Loucy (cell line): ENCODE data around the gene DRC7.

Experiments
- H2AFZ ChIP-seq: fragments of 200-600 bp; sonication (generic); 2 replicates; pipeline ENCODE4 v1.6.0; 2016; ENCODE audit warnings: antibody characterized with exemption, mild to moderate bottlenecking, low read length, moderate library complexity
- H3F3A ChIP-seq: fragments of 200-600 bp; 2 replicates; pipeline ENCODE4 v1.6.0; 2016; ENCODE audit warnings: antibody characterized with exemption, low read depth, mild to moderate bottlenecking
- H3K27me3 ChIP-seq: fragments of 200-600 bp; sonication (generic); 2 replicates; pipeline ENCODE4 v1.6.1; 2014; ENCODE audit warnings: low read length, mild to moderate bottlenecking; ENCODE audit not compliant: insufficient read depth, poor library complexity, severe bottlenecking
- H3K36me3 ChIP-seq: fragments of 200-600 bp; sonication (generic); 2 replicates; pipeline ENCODE4 v1.6.1; 2016; ENCODE audit warnings: low read length; ENCODE audit not compliant: insufficient read depth
- H3K4me1 ChIP-seq: fragments of 200-600 bp; sonication (generic); 2 replicates; pipeline ENCODE4 v1.5.1; 2014; ENCODE audit warnings: low read length, mild to moderate bottlenecking; ENCODE audit not compliant: insufficient read depth, poor library complexity, severe bottlenecking
- H3K4me2 ChIP-seq: fragments of 200-600 bp; sonication (generic); 2 replicates; pipeline ENCODE4 v1.6.0; 2014; ENCODE audit warnings: antibody characterized with exemption, low read length, low read depth, mild to moderate bottlenecking; ENCODE audit not compliant: poor library complexity, severe bottlenecking
- H3K4me3 ChIP-seq: fragments of 200-600 bp; sonication (generic); 2 replicates; pipeline ENCODE4 v1.5.1; 2014; ENCODE audit warnings: low read length, mild to moderate bottlenecking, mixed read lengths; ENCODE audit not compliant: poor library complexity, severe bottlenecking
- H3K79me2 ChIP-seq: fragments of 200-600 bp; sonication (generic); 2 replicates; pipeline ENCODE4 v1.6.1; 2014; ENCODE audit warnings: low read length; ENCODE audit not compliant: insufficient read depth
- H3K9ac ChIP-seq: fragments of 200-600 bp; sonication (generic); 2 replicates; pipeline ENCODE4 v1.6.0; 2014; ENCODE audit warnings: mild to moderate bottlenecking, low read depth, low read length, moderate library complexity; ENCODE audit not compliant: poor library complexity, severe bottlenecking
- H3K9me2 ChIP-seq: fragments of 200-600 bp; sonication (generic); replicated peaks from 2 replicates; pipeline ENCODE4 v1.6.1; 2016; ENCODE audit warnings: low read depth, low read length, mixed read lengths
- H3K9me3 ChIP-seq: fragments of 200-600 bp; sonication (generic); 2 replicates; pipeline ENCODE4 v1.6.1; 2014; ENCODE audit warnings: mild to moderate bottlenecking, antibody characterized with exemption, low read length, low read depth; ENCODE audit not compliant: insufficient read depth
- H4K20me1 ChIP-seq: fragments of 200-600 bp; sonication (generic); 2 replicates; pipeline ENCODE4 v1.6.0; 2014; ENCODE audit warnings: antibody characterized with exemption, low read length, mild to moderate bottlenecking; ENCODE audit not compliant: insufficient read depth, poor library complexity, severe bottlenecking
- EZH2phosphoT487 ChIP-seq: fragments of 200-600 bp; IDR thresholded peaks from 2 replicates; pipeline ENCODE4 v1.6.1; 2018; ENCODE audit warnings: antibody characterized with exemption, mild to moderate bottlenecking, moderate library complexity, borderline replicate concordance
- TF ChIP-seq, protein P1 (sequence below): fragments of 200-600 bp; sonication (generic); conservative IDR thresholded peaks from 2 replicates; pipeline ENCODE4 v1.5.1; 2014; ENCODE audit warnings: mild to moderate bottlenecking, antibody characterized with exemption, low read length

The DRC7 gene

DNA sequence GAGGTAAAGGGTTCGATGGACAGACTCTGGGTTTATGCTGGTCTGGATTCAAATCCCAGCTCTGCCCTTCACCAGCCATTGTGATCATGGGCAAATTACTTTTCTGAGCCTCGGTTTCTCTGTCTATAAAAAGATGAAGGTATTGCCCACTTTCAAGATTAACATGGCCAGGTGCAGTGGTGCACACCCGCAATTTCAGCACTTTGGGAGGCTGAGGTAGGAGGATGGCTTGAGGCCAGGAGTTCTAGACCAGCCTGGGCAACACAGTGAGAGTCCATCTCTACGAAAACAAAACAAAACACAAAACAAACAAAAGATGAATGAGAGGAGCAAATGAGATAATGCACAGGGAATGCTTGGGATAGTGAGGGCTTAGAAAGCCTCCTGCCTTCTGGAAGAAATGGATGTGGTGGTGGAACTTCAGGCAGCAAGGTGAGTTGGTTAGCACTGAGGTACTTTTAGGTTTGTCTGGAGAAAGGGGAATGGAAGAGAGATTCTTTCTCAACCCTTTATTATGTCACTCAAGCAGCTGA is 18.0 kb upstream of the DRC7 start:
- H2AFZ ChIP-seq: no peak overlapping the region
- TF ChIP-seq EZH2phosphoT487: no peak
- TF ChIP-seq, protein P1, sequence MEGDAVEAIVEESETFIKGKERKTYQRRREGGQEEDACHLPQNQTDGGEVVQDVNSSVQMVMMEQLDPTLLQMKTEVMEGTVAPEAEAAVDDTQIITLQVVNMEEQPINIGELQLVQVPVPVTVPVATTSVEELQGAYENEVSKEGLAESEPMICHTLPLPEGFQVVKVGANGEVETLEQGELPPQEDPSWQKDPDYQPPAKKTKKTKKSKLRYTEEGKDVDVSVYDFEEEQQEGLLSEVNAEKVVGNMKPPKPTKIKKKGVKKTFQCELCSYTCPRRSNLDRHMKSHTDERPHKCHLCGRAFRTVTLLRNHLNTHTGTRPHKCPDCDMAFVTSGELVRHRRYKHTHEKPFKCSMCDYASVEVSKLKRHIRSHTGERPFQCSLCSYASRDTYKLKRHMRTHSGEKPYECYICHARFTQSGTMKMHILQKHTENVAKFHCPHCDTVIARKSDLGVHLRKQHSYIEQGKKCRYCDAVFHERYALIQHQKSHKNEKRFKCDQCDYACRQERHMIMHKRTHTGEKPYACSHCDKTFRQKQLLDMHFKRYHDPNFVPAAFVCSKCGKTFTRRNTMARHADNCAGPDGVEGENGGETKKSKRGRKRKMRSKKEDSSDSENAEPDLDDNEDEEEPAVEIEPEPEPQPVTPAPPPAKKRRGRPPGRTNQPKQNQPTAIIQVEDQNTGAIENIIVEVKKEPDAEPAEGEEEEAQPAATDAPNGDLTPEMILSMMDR: no peak
- no peaks in the 10 kb centered on the region for H3F3A ChIP-seq
- H3K27me3 ChIP-seq: no peaks in the 10 kb centered on the region
- no peaks in the 10 kb centered on the region for H3K79me2 ChIP-seq
- H3K4me2 ChIP-seq: no peak overlapping the region
- H3K36me3 ChIP-seq: no peaks in the 10 kb centered on the region
- H3K9me2 ChIP-seq: no peaks in the 10 kb centered on the region
- no peak overlapping the region for H3K4me3 ChIP-seq
- H3K9ac ChIP-seq: no peak overlapping the region
- no peaks in the 10 kb centered on the region for H4K20me1 ChIP-seq
- H3K9me3 ChIP-seq: no peaks in the 10 kb centered on the region
- peaks cover 25% of the 10 kb centered on the region for H3K4me1 ChIP-seq

DNA sequence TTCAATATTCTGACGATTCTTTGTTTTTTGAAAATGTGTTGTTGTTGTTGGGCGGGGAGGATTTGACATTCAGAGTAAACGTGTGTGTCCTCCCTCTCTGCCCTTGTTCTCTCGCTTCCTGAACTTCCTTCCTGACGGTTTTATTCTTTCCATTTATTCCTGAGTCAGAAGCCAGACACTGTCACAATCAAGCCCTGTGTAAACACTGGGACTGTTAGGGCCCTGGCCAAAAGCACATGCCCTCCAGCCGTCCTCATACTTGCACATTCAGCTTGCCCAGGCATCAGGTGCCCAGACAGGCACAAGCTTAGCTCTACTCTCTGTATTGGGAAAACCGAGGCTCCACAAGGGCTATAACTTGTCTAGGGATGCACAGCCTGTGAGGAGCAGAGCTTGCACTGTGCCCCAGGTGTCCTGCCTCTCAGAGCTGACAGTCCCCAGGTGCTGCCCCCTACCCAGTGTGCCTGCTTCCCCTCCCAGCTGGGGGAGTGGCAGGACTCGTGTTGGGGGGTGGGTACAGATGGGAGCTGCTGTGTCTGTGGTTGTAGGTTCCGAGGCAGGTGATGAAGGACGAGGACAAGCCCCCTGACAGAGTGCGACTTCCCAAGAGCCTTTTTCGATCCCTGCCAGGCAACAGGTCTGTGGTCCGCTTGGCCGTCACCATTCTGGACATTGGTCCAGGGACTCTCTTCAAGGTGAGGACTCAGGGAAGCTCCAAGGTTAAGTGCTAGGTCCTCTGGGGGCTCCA is 16.8 kb upstream of the DRC7 start:
- H3K79me2 ChIP-seq: no peaks in the 10 kb centered on the region
- no peaks in the 10 kb centered on the region for H3K9me3 ChIP-seq
- no peak overlapping the region for H3K4me3 ChIP-seq
- H2AFZ ChIP-seq: no peak overlapping the region
- no peak overlapping the region for H3K9ac ChIP-seq
- H3K36me3 ChIP-seq: no peaks in the 10 kb centered on the region
- no peak overlapping the region for H3K4me2 ChIP-seq
- no peaks in the 10 kb centered on the region for H3F3A ChIP-seq
- no peaks in the 10 kb centered on the region for H3K9me2 ChIP-seq
- H4K20me1 ChIP-seq: no peaks in the 10 kb centered on the region
- H3K27me3 ChIP-seq: no peaks in the 10 kb centered on the region
- H3K4me1 ChIP-seq: peaks cover 25% of the 10 kb centered on the region
- no peak for TF ChIP-seq EZH2phosphoT487
- TF ChIP-seq, protein P1: no peak

DNA sequence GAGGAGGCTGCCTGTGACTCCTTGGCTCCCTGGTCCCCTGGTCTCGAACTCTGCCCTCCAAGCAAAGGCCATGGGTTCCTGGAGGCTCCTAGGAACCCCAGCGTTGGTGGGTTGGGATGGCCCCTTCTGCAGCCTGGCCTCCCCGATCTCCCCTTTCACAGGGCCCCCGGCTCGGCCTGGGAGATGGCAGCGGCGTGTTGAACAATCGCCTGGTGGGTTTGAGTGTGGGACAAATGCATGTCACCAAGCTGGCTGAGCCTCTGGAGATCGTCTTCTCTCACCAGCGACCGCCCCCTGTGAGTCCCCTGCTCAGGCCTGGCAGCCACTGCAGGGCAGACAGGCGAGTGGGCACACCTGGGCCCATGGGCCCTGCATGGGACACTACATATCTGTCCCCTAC is 15.6 kb upstream of the DRC7 start:
- Histone ChIP-seq H3K9me2 (no peaks in the 10 kb centered on the region), H3K79me2 (no peaks in the 10 kb centered on the region), H3K9ac (peak overlapping the region; percentile 44), H3K9me3 (no peaks in the 10 kb centered on the region), H3K4me1 (peaks cover 25% of the 10 kb centered on the region), H3K4me3 (no peak overlapping the region), H3F3A (no peaks in the 10 kb centered on the region), H4K20me1 (no peaks in the 10 kb centered on the region), H2AFZ (no peak overlapping the region), H3K36me3 (no peaks in the 10 kb centered on the region), H3K27me3 (no peaks in the 10 kb centered on the region), H3K4me2 (no peak overlapping the region)
- no peak for TF ChIP-seq EZH2phosphoT487
- TF ChIP-seq, protein P1: no peak
